Activated CD4-positive, alpha-beta T cell treated with anti-CD3 and anti-CD28 coated beads, Interleukin-2, Interleukin-6, amounts not matched to agents 100 ng/mL and 50 ng/mL, durations not matched to agents 16 hours and 8 hours (primary cell): Measurements from ENCODE around the gene IFT20.
A peak's percentile ranks its signal among the peaks of the same experiment; 100 is the strongest.

ENCODE experiments used
- DNase-seq: peaks from one replicate; pipeline ENCODE4 v3.0.0-alpha.2; 2020

The IFT20 gene, protein sequence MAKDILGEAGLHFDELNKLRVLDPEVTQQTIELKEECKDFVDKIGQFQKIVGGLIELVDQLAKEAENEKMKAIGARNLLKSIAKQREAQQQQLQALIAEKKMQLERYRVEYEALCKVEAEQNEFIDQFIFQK

DNA sequence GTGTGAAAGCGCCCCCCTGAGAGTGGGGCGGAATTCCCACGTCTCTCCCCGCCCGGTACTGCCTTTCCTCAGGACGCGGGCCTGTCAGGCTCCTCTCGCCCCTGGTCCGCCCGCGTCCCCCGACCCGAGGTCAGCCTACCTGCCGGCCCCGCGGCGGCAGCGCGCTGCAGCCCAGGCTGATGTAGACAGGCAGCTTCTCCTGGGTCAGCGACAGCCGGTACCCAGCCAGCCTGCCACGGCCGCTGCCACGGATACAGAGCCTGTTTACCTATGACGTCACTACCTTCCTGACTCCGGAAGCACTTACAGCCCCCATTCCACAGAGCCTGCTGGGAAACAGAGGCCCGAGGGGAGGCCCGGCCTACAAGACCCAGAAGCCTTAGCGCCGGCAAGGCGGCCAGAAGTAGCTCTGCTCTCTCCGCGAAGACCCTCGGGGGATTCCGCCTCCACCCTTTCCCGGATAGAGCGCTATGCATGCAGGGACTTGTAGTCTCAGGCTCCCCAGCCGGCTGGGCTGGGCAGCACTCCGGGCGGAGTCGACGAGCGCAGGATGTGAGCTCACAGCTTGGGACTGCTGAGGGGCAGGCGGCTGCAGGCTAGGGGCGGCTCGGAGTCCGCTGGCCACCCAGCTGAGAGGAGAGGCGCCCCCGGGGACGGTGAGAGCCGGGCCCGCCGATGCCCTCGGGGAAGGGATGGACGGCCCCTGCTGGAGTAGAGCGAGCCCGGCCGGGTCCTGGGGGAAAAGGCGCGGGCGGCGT lies at the start of gene IFT20, which contains the start of gene TNFAIP1:
Gene IFT20 (minus strand): TSS at position 272 of the 758 bp plus-strand sequence. CDS start 3,487 bp downstream, outside the sequence.
Gene TNFAIP1 (plus strand): TSS at position 561 of the 758 bp plus-strand sequence. CDS start 3,761 bp downstream, outside the sequence.
- peak; percentile 99 for DNase-seq

DNA sequence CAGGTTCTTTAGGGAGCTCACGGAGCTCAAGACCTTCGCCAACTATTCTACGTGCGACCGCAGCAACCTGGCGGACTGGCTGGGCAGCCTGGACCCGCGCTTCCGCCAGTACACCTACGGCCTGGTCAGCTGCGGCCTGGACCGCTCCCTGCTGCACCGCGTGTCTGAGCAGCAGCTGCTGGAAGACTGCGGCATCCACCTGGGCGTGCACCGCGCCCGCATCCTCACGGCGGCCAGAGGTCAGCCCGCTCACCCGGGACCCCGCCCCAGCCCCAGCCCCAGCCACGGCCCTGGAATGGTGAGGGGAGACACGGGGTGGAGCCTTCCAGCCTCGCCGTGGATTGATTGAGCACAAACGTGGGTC lies 49.7 kb upstream of the IFT20 start:
- no peak for DNase-seq

DNA sequence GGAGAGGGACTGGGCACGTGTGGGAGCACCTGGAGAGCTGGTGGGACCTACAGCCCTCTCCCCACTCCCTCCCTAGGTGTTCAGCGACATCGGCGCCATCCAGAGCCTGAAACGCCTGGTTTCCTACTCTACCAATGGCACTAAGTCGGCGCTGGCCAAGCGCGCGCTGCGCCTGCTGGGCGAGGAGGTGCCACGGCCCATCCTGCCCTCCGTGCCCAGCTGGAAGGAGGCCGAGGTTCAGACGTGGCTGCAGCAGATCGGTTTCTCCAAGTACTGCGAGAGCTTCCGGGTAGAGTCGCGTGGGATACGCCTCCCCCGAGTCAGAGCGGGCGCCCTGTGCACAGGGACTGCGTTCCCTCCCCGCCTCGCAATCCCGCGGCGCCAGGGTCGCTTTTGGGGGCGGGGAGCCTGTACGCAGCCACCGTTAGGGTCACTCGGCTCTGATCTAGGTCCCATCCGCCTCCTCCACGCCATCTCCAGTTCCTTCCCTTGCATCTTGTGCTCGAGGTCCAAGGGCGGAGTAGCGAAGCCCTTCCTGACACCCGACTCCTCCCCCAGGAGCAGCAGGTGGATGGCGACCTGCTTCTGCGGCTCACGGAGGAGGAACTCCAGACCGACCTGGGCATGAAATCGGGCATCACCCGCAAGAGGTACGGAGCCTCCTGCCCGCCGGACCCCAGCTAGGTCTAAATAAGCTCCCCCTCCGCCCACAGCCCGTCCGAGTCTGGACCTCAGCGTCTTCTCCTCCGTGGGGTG lies 49.2 kb upstream of the IFT20 start:
- peak; percentile 76 for DNase-seq

DNA sequence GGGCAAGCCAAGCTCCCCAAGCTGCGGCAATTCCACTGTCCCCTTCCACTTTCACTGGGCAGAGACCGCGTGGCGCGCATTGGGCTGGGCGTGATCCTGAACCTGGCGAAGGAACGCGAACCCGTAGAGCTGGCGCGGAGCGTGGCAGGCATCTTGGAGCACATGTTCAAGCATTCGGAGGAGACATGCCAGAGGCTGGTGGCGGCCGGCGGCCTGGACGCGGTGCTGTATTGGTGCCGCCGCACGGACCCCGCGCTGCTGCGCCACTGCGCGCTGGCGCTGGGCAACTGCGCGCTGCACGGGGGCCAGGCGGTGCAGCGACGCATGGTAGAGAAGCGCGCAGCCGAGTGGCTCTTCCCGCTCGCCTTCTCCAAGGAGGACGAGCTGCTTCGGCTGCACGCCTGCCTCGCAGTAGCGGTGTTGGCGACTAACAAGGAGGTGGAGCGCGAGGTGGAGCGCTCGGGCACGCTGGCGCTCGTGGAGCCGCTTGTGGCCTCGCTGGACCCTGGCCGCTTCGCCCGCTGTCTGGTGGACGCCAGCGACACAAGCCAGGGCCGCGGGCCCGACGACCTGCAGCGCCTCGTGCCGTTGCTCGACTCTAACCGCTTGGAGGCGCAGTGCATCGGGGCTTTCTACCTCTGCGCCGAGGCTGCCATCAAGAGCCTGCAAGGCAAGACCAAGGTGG lies 46.0 kb upstream of the IFT20 start:
- DNase-seq, result peak; percentile 40

DNA sequence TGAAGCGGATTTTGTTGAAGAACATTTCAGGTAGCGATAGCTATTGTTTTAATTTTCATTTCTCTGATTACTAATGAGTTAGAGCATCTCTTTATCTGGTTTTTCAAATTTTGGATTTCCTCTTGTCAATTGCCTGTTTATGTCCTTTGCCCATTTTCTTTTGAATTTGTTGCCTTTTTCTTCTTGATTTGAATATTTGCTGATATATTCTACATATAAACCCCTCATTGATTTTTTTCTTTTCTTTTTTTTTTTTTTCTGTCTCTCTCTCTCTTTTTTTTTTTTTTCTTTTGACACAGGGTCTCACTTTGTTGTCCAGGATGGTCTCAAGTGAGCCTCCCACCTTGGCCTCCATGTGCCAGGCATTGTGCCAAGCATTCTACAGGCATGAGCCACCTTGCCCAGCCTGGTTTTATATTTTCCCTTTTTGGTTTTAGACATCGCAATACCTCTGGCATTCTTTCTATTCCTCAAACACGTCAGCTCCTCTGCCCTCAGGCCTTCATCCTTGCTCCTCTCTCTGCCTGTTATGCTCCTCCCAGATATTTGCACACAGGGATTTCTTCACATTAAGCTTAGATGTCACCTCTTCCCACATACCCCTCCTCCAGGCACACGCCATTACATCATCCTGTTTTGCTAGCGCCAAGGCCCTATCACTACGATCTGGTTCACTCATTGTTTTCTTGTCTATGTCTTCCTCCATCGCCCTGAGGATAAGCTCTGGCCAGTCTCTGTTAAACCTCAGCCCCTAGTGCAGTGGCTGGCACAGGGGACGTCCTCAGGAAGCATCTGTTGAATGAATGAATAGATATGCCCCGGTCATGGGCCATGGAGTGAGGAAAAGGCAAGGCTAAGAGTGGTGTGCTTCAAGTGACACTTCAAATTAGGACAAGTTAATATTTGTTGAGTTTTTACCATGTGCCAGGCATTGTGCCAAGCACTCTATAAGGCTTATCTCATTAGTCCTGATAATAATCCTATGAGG lies 44.8 kb upstream of the IFT20 start:
- DNase-seq, result no peak

DNA sequence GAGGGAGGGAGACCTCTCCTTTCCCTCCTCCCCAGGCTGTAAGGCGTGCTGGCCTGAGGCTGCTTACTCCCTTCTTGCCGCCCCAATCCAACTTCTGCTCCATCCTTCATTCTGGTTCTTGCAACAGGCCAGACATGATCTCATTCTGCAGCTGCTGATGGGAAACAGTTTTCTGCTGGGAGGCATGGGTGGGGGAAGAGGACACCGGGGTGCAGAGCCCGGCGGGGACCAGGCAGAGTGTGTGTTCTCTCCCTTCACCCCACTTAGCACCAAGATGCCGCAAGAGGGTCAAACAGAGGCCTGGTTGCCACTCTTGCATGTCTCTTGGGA lies 37.6 kb upstream of the IFT20 start:
- no peak for DNase-seq

DNA sequence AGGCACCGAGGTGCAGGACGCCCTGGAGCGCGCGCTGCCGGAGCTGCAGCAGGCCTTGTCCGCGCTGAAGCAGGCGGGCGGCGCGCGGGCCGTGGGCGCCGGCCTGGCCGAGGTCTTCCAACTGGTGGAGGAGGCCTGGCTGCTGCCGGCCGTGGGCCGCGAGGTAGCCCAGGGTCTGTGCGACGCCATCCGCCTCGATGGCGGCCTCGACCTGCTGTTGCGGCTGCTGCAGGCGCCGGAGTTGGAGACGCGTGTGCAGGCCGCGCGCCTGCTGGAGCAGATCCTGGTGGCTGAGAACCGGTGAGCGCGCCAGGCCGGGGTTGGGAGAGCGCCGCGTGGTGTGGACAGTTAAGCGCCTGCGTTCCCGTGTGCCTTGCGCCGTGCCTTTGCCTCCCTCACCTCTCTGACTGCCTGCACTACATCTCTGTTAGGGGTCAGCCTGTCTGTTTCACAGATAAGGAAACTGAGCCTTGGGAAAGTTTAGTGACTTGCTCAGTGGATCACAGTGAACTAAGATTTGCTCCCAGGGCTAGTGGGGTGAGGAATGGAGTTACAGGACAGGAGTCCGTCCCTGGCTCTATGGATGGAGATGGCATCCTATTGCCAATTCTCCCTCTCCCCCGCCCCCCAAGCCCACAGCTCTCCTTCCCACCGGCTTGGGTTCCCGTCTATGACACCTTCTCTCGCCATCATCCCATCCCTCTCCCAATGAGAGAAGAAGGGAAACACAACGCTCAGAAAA lies 37.1 kb upstream of the IFT20 start:
- peak; percentile 46 for DNase-seq

DNA sequence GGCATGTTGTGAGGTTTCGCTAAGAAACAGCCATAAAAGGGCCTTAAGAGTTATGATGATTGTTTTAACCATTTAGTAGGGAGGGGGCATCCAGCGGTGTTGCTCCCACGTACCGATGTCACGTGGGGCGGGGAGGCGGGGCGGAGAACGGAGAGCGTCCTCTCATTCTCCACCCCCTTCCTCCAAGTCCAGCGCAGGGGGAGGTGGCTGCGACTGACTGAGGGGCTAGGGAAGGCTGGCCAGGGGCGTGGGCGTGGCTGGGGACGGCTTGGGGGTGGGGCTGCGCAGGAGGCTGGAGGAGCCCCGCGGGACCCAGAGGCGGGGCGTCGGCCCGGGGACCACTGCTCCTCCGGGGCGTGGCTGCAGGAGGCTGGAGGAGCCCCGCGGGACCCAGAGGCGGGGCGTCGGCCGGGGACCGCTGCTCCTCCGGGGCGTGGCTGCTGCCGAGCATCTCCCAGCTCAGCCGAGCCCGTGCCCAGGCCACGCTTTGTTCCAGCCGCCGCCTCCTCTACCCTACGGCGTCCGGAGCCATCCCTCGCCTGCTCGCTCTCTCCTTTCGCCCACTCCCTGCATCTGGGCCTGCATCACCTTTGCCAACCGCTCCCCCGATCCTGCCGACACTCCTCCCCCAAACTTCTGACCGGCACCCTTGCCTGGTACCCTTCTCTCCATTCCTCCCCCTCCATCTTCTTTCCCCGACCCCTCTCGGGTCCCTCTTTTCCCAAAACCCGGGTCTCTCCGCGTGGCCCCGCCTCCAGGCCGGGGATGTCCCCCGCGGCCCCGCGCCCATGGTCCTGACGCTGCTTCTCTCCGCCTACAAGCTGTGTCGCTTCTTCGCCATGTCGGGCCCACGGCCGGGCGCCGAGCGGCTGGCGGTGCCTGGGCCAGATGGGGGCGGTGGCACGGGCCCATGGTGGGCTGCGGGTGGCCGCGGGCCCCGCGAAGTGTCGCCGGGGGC lies 36.3 kb upstream of the IFT20 start, which contains the start of gene SARM1:
Gene SARM1 (plus strand): TSS at position 450 of the 958 bp plus-strand sequence. CDS start 339 bp downstream, at position 789.
- DNase-seq, result peak; percentile 95

DNA sequence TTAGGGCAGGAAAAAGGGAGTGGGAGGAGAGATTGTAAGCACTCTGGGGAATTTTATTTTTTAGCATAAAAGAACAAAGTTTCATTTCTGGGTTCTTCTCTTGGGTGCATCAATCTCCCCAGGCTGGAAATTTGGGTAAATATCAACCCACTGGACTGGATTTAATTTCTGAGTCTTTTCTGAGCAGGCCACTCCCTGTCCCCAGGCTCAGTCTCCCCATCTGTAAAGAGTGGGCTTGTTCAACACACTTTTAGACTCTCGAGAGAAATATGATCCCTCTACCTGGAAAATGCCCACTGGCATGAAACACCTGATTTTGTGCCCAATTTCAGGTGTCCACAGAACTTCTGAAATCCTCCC lies 35.5 kb upstream of the IFT20 start:
- no peak for DNase-seq

DNA sequence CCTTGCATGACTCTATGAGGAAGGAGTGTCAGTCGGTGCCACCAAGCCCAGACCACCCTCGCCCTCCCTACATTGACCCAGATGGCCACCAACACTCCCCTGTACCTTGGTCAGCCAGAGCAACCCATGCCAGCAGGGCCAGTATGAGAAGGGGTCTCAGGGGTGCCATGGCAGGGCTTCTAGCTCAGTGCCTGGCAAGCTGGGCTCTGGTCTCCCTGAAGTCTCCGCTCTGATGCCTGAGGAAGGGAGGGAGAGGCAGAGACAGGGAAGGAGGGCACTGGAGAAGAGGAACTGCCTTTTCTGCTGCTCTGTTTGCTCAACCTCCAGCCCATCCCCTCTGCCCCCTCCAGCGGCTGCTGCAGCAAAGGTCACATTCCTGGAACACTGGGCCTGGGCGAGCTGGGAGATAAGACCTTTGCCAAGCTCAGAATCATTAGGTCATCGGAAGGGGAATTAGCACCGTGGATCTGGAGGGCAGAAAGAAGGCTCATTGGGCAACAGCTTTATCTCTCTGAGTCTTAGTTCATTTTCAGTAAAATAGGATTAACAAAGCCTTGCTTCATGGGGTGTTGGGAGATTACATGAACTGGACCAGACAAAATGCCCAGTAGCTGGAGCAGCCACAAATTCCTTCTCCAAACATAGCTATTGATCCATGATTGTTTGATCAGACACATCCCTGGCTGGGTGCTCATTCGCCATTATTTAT lies 34.9 kb upstream of the IFT20 start, which contains the start of gene VTN:
Gene VTN (minus strand): TSS at position 273 of the 709 bp plus-strand sequence. CDS start 104 bp downstream, at position 169.
- DNase-seq, result no peak

DNA sequence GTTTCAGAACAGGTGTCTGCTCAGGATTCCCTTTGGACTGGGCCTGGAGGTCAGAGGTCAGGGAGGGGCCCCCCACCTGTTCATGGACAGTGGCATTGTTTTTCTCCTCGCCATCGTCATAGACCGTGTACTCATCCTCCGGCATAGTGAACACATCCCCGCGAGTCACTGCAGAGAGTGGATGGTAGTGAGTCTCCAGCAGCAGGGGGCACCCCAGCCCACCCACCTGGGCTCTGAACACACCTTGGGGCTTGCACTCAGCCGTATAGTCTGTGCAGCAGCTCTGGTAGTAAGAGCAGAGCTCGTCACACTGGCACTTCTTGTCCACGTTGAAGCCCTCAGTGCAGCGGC lies 34.4 kb upstream of the IFT20 start:
- no peak for DNase-seq

DNA sequence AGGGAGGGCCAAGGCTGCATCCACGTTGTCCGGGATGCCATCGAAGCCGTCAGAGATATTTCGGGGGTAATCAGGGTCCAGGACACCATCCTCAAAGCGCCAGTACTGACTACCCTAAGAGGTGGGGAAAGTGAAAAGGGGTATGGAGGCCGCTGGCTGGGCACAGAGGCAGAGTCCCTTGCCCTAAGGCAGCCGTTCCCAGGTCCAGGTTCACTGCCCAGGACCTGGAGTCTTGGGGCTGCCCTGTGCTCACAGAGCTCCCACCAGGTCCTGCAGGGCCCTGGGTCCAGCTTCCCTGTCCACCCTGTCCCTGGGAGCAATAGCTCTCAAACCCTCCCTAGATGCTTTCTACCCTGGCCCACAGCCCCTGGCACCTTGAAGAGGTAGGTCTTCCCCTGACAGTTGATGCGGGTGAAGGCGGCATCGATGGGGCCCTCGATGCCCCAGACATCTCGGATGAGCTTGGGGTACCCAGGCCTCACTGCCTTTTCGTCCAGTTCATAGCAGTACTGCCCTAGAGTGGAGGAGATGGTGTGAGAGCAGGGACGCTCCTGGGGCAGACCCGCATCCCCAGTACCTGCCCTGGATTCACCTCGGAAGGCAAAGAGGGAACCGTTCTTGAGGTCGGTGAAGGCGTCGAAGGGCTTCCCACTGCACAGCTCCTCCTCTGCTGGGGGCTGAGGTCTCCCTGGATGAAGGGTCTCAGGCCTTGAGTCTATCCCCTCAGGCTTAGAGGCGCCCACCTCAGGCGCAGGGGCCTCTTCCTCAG lies 33.8 kb upstream of the IFT20 start:
- no peak for DNase-seq

DNA sequence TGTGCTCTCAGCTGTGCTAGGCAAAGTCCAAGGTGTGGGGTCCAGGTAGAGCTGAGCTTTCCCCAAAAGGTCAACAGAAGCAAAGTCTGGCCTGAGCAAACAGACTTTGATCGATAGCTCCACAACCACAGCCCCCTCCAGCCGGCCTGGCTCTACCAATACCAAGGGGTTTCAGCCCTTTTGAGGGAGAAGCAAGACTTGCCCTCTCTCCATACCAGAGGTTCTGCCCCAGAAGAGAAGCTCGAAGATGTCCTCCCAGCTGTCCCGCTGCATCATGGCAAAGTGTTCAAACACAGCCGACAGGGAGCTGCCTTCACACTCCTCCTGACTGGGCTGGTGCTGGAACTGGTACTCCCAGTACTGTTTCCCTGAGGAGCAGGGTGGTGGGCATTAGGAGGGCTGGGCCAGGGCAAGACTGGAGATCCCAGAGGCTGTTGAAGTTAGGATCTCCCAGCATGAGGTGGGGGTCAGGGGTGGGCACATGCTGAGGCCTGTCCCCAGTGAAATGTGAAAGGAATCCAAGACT lies 33.1 kb upstream of the IFT20 start:
- DNase-seq, result no peak

DNA sequence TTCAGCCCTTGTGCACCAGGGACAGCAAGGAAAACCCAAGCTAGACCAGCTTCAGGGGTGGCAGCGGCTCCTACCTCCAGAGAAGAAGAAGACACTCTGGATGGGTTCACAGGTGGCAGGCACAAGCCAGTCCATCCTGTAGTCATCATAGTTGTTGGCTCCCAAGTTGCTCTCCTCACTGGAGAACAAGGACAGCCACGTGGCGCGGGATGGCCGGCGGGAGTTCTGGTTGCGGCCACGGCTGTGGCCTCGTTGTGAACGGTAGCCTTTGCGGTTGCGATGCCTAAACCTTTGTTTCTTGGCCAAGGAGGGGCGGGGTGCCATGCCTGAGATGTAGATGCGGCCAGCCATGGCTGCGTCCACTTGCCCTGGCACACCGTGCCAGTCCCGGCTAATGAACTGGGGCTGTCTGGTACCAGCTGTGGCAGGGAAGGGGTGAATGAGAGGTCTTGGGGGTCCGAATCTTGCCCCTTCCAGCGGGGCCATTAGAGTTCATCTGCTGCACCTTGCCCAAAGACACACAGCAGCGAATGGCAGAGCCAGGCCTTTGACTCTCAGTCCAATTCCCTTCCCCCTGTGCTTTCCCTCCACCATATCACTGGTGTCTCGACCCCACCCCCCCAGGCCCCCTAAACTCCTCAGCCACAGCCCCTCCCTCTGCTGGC lies 32.5 kb upstream of the IFT20 start:
- DNase-seq, result no peak

DNA sequence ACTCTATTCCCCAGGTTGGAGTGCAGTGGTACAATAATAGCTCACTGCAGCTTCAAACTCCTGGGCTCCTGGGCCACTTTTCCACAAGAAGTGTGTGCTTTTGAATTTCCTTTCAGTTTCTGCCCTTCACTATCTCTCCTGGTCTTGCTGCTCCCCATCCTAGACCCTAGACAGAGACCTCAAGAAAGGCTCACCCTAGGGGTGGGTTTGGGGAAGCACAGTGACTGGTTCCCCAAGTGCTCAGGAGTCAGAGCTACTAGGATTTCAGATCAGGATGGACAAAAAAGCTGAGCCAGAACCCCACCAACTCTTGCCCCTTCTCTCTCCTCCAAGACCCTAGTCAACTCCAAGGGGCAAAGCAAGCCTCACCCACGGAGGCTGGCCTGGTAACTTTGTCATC lies 31.3 kb upstream of the IFT20 start:
- no peak for DNase-seq

DNA sequence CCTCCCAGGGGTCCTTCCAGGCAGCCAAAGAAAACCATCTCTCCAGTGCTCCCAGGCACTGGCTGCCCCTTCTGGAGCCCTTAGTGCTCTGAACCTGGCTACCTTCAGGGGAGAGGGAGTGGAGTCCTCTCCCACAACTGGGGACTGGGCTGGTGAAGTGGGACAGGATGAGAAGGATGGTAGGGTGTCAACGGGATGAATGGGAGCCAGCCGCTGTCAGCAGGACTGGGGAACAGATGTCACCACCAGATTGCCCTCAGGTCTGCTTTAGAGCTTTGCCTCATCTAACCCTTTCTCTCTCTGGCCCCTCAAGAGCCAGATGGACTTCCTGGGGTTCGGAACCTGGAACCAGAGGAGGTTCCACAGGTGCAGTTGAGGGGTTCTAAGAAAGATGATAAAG lies 30.2 kb upstream of the IFT20 start:
- DNase-seq, result no peak

DNA sequence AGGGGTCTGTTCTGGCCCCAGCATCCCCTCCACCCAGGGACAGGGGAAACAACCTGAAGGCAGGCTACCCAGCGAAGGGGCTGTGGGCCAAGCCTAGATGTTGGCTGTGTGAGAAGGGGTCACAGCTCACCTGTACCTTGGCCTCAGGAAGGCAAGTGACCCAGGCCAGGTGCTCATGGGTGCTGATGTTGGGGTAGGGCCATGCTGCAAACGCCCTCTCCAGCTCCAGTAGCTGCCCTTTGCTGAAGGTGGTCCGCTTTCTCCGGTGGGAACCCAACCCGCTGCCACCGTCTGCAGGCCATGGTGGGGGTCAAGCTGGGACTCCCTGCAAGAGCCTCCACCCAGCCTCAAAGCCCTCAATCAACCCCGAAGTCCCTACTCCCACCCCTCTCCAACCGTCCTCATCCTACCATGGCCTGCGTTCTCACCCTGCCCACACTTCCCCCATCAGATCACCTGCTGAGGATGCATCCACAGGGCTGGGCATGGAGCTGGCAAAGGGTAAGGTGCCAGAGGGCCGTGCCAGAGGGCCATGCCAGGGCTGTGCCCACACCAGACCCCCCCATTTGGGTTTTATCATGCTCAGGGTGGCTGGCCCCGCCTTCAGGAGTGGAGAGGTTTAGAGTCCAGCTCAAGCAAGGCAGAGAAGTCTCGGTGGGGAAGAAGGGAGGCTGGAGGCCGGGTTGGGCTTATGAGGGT lies 29.5 kb upstream of the IFT20 start, which contains the start of gene SEBOX:
Gene SEBOX (minus strand): TSS at position 535 of the 699 bp plus-strand sequence. CDS start 48 bp downstream, at position 487.
- no peak for DNase-seq
